ENCODE measurements around the gene TRPV3. TPM values are rescaled to one million over a fixed set of nuclear protein-coding genes. Genes with fewer than 3 reads are reported as not detected.

TRPV3 gene
- 0.35 to 0.82 TPM (median 0.53 TPM) in 3 replicates for total RNA-seq (2021)
- percentile 19 among the genes with signal in this experiment for Bru-seq, nascent RNA
- long read RNA-seq, experiment 1, partial matches to known transcripts, result 1 of 1 reads
- long read RNA-seq, experiment 1, other reads (novel, unspliced or antisense), result 0 of 1 reads
- long read RNA-seq, experiment 2, partial matches to known transcripts, result 0 of 1 reads
- long read RNA-seq, experiment 2, other reads (novel, unspliced or antisense), result 1 of 1 reads
- long read RNA-seq, experiment 3, result 0 reads

GRCh38 chr17:3557768-3558583, at the start of gene TRPV3:
Gene TRPV3 (minus strand): TSS chr17:3557812. CDS start chr17:3554850, 2,962 bp downstream.
- no peak for ATAC-seq
- ChIA-PET CTCF (interaction anchor here (1.1 to 2.0 kb wide), 3 partner anchors 22 to 44 kb away, joined by 4 to 8 read pairs (median 5); no protein-coding TSS in a partner anchor), POLR2A (no interaction called here)
- H3K27me3 Mint-ChIP-seq (ENCODE audit: low read depth), result no peaks in the 10 kb centered on the region
- H3K4me3 Mint-ChIP-seq, result no peak within 1 kb of the TSS
- no peaks in the 10 kb centered on the region for H3K4me1 Mint-ChIP-seq
- DNase-seq (ENCODE audit: low spot score), result no peak
- H3K9me3 Mint-ChIP-seq, result peaks cover 5% of the 10 kb centered on the region; the same call in 1 of the 2 replicates
- H3K27ac Mint-ChIP-seq, result peak within 1 kb of the TSS; percentile 28
- no peaks in the 10 kb centered on the region for H3K36me3 Mint-ChIP-seq
- no peak for TF ChIP-seq NR3C1 (CRISPR knock-in tag; conservative IDR thresholded peaks at IDR 0.05; ENCODE audit: low read depth)
- TF ChIP-seq NFYB (CRISPR knock-in tag; conservative IDR thresholded peaks at IDR 0.05; ENCODE audit: low read depth), result no peak
- TF ChIP-seq TEAD4 (CRISPR knock-in tag; IDR thresholded peaks at IDR 0.05), result no peak
- TF ChIP-seq TCF7 (CRISPR knock-in tag; IDR thresholded peaks at IDR 0.05; ENCODE audit: low read depth), result no peak
- TF ChIP-seq MAX (CRISPR knock-in tag; IDR thresholded peaks at IDR 0.05), result no peak

GRCh38 chr17:3603870-3604259, 46.3 kb upstream of the TRPV3 start:
- DNase-seq (ENCODE audit: low spot score), result no peak
- no peak for TF ChIP-seq ELF4 (CRISPR knock-in tag; IDR thresholded peaks at IDR 0.05; ENCODE audit: low read depth)
- CTCF ChIA-PET, result interaction anchor here (2.0 kb wide), 1 partner anchor 9 kb away, joined by 6 read pairs; no protein-coding TSS in a partner anchor
- Mint-ChIP-seq H3K27ac (no peak overlapping the region; the same call in 1 of the 2 replicates), H3K9me3 (no peaks in the 10 kb centered on the region), H3K4me3 (no peak overlapping the region), H3K4me1 (no peaks in the 10 kb centered on the region), H3K36me3 (peaks cover 5% of the 10 kb centered on the region), H3K27me3 (ENCODE audit: low read depth) (no peaks in the 10 kb centered on the region; the same call in 1 of the 2 replicates)
- POLR2A ChIA-PET, result interaction anchor here (0.6 kb wide), 1 partner anchor 31 kb away, joined by 4 read pairs; no protein-coding TSS in a partner anchor
- no peak for ATAC-seq

- H3K9me3 Mint-ChIP-seq, result no peaks in the 10 kb centered on the region
- ATAC-seq (no peak), DNase-seq (ENCODE audit: low spot score) (no peak)
- peaks cover 2% of the 10 kb centered on the region for H3K36me3 Mint-ChIP-seq
- H3K4me1 Mint-ChIP-seq, result no peaks in the 10 kb centered on the region
- no peaks in the 10 kb centered on the region; the same call in 1 of the 2 replicates for H3K27me3 Mint-ChIP-seq (ENCODE audit: low read depth)
- CTCF ChIA-PET, result interaction anchor here (1.0 to 2.8 kb wide), 25 partner anchors 9 to 555 kb away, joined by 3 to 23 read pairs (median 5); partner anchors contain the start of genes CTNS, P2RX5 and SHPK
- no peak overlapping the region for H3K4me3 Mint-ChIP-seq
- POLR2A ChIA-PET, result interaction anchor here (0.6 kb wide), 1 partner anchor 32 kb away, joined by 4 read pairs; no protein-coding TSS in a partner anchor
- H3K27ac Mint-ChIP-seq, result no peak overlapping the region
- TF ChIP-seq ZNF232 (CRISPR knock-in tag; IDR thresholded peaks at IDR 0.05), result no peak
- TF ChIP-seq IRF2 (CRISPR knock-in tag; IDR thresholded peaks at IDR 0.05; ENCODE audit: borderline replicate concordance, low read depth), result no peak
- TF ChIP-seq TCF7 (CRISPR knock-in tag; IDR thresholded peaks at IDR 0.05; ENCODE audit: low read depth), result no peak
- TF ChIP-seq ERG (CRISPR knock-in tag; IDR thresholded peaks at IDR 0.05), result no peak
- no peak for TF ChIP-seq MLX (CRISPR knock-in tag; IDR thresholded peaks at IDR 0.05)
- no peak for TF ChIP-seq ZBTB43 (CRISPR knock-in tag; IDR thresholded peaks at IDR 0.05)
- no peak for TF ChIP-seq CREM (CRISPR knock-in tag; IDR thresholded peaks at IDR 0.05)
- TF ChIP-seq STAT6 (CRISPR knock-in tag; conservative IDR thresholded peaks at IDR 0.05; ENCODE audit: low read depth), result no peak
- TF ChIP-seq JAZF1 (CRISPR knock-in tag; IDR thresholded peaks at IDR 0.05), result no peak
- no peak for TF ChIP-seq HMGA2 (CRISPR knock-in tag; IDR thresholded peaks at IDR 0.05)
- TF ChIP-seq GRHL2 (CRISPR knock-in tag; IDR thresholded peaks at IDR 0.05; ENCODE audit: insufficient replicate concordance, severe bottlenecking), result no peak
- TF ChIP-seq CTCF (IDR thresholded peaks at IDR 0.05), result no peak
These were observed 45.7 kb upstream of the TRPV3 start for GRCh38 chr17:3603119-3603869.
